GM12864 (cell line): ENCODE results near the gene FBXL16.

Experiments
- DNase-seq: peaks from one replicate; pipeline ENCODE4 v3.0.0-alpha.2; 2011; ENCODE audit warnings: low read depth
- H3K4me3 ChIP-seq: 2 replicates; pipeline ENCODE4 v1.5.1; 2011; ENCODE audit warnings: mild to moderate bottlenecking, low read depth, low read length, control low read depth
- TF ChIP-seq, protein P1 (sequence below): IDR thresholded peaks from 2 replicates; pipeline ENCODE4 v1.5.1; 2011; ENCODE audit warnings: low read depth, mild to moderate bottlenecking, moderate library complexity, low read length, control low read depth, inconsistent platforms; ENCODE audit errors: missing control alignments

The FBXL16 gene

DNA sequence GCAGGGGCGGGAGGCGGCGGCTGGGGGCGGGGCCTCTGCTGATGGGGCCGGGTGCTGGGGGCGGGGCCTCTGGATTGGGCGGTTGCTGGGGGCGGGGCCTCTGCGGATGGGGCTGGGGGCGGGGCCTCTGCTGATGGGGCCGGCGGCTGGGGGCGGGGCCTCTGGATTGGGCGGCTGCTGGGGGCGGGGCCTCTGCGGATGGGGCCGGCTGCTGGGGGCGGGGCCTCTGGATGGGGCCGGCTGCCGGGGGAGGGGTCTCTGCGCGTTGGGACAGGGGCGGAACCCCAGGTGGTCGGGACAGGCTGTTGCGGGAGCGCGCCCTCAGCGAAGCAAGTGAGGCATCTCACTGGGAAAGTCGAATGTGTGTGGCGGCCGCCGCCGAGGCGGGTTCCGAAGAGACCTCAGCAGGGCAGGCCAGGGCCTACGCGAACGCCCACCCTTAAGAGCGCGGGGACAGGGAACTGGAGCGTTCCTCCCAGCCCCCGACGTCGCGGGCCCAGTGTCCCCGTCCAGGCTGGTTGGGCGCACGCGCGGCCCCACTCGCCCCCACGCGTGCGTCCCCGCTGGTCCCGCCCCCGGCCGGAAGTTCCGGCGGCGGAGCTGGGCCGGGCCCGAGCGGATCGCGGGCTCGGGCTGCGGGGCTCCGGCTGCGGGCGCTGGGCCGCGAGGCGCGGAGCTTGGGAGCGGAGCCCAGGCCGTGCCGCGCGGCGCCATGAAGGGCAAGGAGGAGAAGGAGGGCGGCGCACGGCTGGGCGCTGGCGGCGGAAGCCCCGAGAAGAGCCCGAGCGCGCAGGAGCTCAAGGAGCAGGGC, 25.6 kb downstream of the FBXL16 start, which contains the start of gene STUB1:
TSS of gene STUB1 (plus strand) at position 597 of the 811 bp plus-strand sequence. CDS start at position 713, 116 bp downstream.
- H3K4me3 ChIP-seq, result peak within 1 kb of the TSS; percentile 73
- peak; percentile 34 for DNase-seq
- TF ChIP-seq, protein P1, sequence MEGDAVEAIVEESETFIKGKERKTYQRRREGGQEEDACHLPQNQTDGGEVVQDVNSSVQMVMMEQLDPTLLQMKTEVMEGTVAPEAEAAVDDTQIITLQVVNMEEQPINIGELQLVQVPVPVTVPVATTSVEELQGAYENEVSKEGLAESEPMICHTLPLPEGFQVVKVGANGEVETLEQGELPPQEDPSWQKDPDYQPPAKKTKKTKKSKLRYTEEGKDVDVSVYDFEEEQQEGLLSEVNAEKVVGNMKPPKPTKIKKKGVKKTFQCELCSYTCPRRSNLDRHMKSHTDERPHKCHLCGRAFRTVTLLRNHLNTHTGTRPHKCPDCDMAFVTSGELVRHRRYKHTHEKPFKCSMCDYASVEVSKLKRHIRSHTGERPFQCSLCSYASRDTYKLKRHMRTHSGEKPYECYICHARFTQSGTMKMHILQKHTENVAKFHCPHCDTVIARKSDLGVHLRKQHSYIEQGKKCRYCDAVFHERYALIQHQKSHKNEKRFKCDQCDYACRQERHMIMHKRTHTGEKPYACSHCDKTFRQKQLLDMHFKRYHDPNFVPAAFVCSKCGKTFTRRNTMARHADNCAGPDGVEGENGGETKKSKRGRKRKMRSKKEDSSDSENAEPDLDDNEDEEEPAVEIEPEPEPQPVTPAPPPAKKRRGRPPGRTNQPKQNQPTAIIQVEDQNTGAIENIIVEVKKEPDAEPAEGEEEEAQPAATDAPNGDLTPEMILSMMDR, result no peak

DNA sequence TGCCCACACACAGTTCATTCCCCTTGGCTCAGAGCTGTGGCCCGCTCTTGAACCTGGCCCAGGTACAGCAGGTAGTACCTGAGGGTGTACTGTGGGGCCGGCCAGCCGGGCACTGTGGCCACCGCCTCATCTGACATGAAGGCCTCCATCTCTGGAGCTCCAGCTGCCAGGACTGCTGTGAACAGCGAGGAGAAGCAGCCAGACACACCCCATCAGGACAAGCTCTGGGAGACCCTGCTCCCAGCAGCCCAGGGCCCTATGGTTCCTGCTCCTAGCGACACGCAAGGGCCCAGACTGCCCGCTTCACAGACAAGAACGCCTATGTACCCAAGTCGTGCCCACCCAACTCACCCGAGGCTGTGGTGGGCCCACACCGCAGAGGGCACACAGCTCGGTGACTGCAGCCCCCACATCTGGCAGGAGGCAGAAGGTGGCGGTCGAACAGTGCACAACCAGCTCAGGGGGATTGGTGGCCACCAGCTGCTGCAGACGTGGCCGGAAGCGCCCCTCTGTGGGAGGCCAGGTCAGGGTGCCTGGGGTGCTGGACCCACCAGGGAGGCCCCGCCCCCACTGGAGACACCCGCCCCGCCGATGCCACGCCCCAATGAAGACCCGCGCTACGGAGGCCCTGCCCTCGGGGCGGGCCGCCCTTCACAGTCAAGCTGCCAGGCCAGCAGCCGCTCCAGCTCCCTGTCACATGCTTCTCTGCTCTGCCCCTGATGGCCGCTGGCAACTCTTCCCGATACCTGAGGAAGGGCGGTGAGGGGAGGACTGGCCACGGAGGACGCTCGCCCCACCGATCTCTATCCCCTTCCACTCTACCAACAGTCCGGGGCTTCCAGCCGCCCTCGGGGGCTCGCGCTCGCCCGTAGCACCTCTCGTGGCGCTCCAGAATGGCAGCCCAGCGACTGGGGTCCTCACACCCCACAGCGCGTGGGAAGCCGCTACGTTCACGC, 26.5 kb downstream of the FBXL16 start:
- peak overlapping the region; percentile 61 for H3K4me3 ChIP-seq
- DNase-seq, result no peak
- TF ChIP-seq, protein P1, result no peak

DNA sequence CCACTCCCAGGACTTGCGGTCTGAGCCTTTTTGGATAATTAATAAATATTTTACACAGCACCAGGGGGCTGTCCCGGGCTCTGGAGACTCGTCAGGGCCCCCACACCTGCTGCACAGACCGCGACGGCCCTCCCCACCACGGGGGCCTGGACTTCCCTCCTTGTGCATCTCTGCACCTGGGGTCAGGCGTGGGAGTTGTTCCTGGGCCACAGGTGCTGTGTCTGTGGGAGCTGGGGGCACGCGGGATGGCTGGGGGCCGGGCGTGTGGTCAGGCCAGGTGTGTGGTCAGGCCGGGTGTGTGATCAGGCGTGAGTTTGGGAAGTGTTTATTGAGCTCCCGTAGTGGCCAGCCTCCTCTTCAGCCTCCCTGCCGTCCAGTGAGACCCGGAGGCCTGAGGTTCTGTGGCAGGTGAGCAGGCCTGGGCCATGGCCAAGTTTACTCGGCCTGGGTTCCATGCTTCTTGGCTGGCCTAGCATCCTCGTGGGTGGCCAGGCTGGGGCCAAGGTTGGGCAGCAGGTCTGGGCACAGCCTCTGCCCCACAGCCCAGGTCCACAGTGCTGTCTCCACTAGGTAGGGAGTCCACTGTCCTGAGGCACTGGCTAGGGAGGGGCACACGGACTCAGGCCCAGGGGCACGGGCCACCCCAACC, 27.3 kb downstream of the FBXL16 start:
- DNase-seq, result no peak
- TF ChIP-seq, protein P1, result no peak
- no peak overlapping the region for H3K4me3 ChIP-seq

DNA sequence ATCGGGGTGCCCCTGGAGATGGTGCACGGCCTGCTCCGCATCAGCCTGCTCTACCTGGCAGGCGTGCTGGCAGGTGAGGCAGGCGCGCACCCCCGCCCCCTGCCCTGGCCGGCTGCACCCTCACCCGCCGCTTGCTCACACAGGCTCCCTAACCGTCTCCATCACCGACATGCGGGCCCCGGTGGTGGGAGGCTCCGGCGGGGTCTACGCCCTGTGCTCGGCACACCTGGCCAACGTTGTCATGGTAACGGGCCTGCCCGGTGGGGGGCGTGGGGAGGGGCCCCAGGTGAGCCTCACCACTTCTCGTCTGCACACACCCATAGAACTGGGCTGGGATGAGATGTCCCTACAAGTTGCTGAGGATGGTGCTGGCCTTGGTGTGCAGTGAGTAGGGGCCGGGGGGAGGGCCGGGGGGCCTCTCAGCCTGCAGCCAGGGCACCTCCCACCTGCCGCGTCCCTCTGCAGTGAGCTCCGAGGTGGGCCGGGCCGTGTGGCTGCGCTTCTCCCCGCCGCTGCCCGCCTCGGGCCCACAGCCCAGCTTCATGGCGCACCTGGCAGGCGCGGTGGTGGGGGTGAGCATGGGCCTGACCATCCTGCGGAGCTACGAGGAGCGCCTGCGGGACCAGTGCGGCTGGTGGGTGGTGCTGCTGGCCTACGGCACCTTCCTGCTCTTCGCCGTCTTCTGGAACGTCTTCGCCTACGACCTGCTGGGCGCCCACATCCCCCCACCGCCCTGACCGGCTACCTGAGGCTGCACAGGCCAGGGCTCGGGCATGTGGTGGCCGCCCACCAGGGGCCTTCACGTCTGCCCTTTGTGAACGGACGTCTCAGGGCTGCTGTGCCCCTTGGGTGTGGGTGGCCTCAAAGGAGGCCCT, 28.0 kb downstream of the FBXL16 start:
- no peak for DNase-seq
- H3K4me3 ChIP-seq, result no peak overlapping the region
- TF ChIP-seq, protein P1, result no peak

DNA sequence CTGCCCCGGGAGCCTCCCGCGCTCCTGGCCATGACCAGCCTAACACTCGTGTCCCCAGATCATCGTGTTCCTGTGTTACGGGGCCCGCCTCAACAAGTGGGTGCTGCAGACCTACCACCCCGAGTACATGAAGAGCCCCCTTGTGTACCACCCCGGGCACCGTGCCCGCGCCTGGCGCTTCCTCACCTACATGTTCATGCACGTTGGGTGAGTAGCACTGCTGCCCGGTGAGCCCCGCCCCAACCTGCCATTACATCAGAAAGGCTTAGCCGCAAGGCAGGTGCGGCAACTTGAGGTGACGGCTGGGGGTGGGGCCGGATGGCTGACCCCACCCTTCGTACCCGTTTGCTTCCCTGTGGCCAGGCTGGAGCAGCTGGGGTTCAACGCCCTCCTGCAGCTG, 28.7 kb downstream of the FBXL16 start:
- DNase-seq, result no peak
- no peak overlapping the region for H3K4me3 ChIP-seq
- TF ChIP-seq, protein P1, result no peak

DNA sequence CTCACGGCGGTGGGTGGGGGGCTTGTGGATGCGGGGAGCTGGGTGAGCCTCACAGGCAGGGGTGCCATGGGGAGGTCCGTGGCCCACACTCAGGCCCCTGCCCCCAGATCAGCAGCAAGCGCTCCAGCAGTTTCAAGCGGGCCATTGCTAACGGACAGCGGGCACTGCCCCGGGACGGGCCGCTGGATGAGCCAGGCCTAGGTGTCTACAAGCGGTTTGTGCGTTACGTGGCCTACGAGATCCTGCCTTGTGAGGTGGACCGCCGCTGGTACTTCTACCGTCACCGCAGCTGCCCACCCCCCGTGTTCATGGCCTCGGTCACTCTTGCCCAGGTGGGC, 29.1 kb downstream of the FBXL16 start:
- TF ChIP-seq, protein P1, result no peak
- DNase-seq, result no peak
- H3K4me3 ChIP-seq, result no peak overlapping the region
